HCT116 (cell line): ENCODE data around the gene NDUFB6. TPM values are rescaled to one million over a fixed set of nuclear protein-coding genes. Genes with fewer than 3 reads are reported as not detected.

ENCODE experiments used
- ATAC-seq: fragments of 200-7000 bp; cut with Tn5 transposase; 2 replicates; pipeline ENCODE4 v1.9.1; 2020; ENCODE audit warnings: mild to moderate bottlenecking, moderate library complexity
- BruUV-seq: library from RNA; stranded (reverse); fragments of 400-500 nt; replicated peaks from 2 replicates; lab custom pipeline; 2021; lab: Mats Ljungman, UMichigan
- CTCF ChIA-PET: fragments of 300-600 bp; sonication (Branson Sonifier 250); formaldehyde crosslinking; loops from one replicate; lab custom pipeline; 2021; ENCODE audit warnings: antibody characterized with exemption; lab: Charles Lee
- POLR2A ChIA-PET: fragments of 300-600, 350-600 bp; sonication (Branson Sonifier 250); formaldehyde crosslinking; loops from one replicate; lab custom pipeline; 2021; ENCODE audit warnings: antibody characterized with exemption; lab: Charles Lee
- RAD21 ChIA-PET, 2 experiments: fragments of 300-600 bp; sonication (Branson Sonifier 250); formaldehyde crosslinking; loops; one replicate each; lab custom pipeline; 2023; ENCODE audit warnings: low total read pairs in 2 of 2; ENCODE audit not compliant: uncharacterized antibody in 2 of 2, unreplicated experiment in 2 of 2, low non-redundant PET in 1 of 2; lab: Charles Lee
- DNase-seq: peaks from one replicate; pipeline ENCODE4 v3.0.0-alpha.2; 2010; ENCODE audit warnings: low read depth, low spot score
- H2AFZ ChIP-seq: fragments of 200-600 bp; shearing (Covaris generic), sonication (generic); 2 replicates; pipeline ENCODE4 v1.6.1; 2017; ENCODE audit warnings: low read depth, mixed run types, mixed read lengths, antibody characterized with exemption, low read length; ENCODE audit not compliant: poor library complexity, severe bottlenecking
- H3K27ac ChIP-seq: 2 replicates; pipeline ENCODE4 v1.5.1; 2012; ENCODE audit warnings: low read depth, low read length
- H3K27me3 ChIP-seq: fragments of 200-600 bp; sonication (generic); 2 replicates; pipeline ENCODE4 v1.6.1; 2016; ENCODE audit warnings: mixed run types, low read length, mixed read lengths; ENCODE audit not compliant: insufficient read depth
- H3K36me3 ChIP-seq, 2 experiments: fragments of 200-500 bp in 1 of 2; fragments of 200-600 bp in 1 of 2; sonication (Bioruptor generic) in 1 of 2; sonication (generic) in 1 of 2; 2 replicates each; pipeline versions ENCODE4 v1.5.1 to v1.6.1; 2014 to 2016; ENCODE audit warnings: low read length in 2 of 2, inconsistent platforms in 1 of 2, mixed read lengths in 1 of 2, mixed run types in 1 of 2; ENCODE audit not compliant: insufficient read depth in 2 of 2, control insufficient read depth in 1 of 2
- H3K4me1 ChIP-seq, 2 experiments: fragments of 200-600 bp in 1 of 2; sonication (generic) in 1 of 2; 2 replicates each; pipeline versions ENCODE4 v1.5.1 to v1.6.1; 2012 to 2017; ENCODE audit warnings: low read length in 2 of 2, inconsistent platforms in 1 of 2, mild to moderate bottlenecking in 1 of 2, mixed read lengths in 1 of 2, mixed run types in 1 of 2, moderate library complexity in 1 of 2; ENCODE audit not compliant: insufficient read depth in 2 of 2, control insufficient read depth in 1 of 2
- H3K4me2 ChIP-seq: fragments of 200-600 bp; sonication (generic); 2 replicates; pipeline ENCODE4 v1.6.1; 2017; ENCODE audit warnings: mixed run types, low read length, mixed read lengths
- H3K4me3 ChIP-seq, 2 experiments: fragments of 200-600 bp in 1 of 2; sonication (generic) in 1 of 2; replicated peaks in 1 of 2; 2 replicates each; pipeline ENCODE4 v1.5.1; 2011 to 2016; ENCODE audit warnings: low read length in 2 of 2, control low read depth in 1 of 2, low read depth in 1 of 2, mild to moderate bottlenecking in 1 of 2, mixed read lengths in 1 of 2, mixed run types in 1 of 2
- H3K79me2 ChIP-seq: fragments of 200-600 bp; sonication (generic); 2 replicates; pipeline ENCODE4 v1.6.1; 2017; ENCODE audit warnings: mild to moderate bottlenecking, mixed run types, low read length, moderate library complexity, mixed read lengths; ENCODE audit not compliant: insufficient read depth
- H3K9ac ChIP-seq: fragments of 200-600 bp; sonication (generic); 2 replicates; pipeline ENCODE4 v1.6.1; 2016; ENCODE audit warnings: low read length, mixed read lengths
- H3K9me2 ChIP-seq: fragments of 200-600 bp; sonication (generic), shearing (Covaris generic); 2 replicates; pipeline ENCODE4 v1.6.1; 2017; ENCODE audit warnings: mixed run types, mild to moderate bottlenecking, moderate library complexity; ENCODE audit not compliant: insufficient read depth
- H3K9me3 ChIP-seq, 2 experiments: fragments of 200-500 bp in 1 of 2; fragments of 200-600 bp in 1 of 2; sonication (Bioruptor generic) in 1 of 2; sonication (generic) in 1 of 2; 2 replicates each; pipeline ENCODE4 v1.6.1; 2014 to 2017; ENCODE audit warnings: low read length in 2 of 2, mixed read lengths in 2 of 2, inconsistent platforms in 1 of 2, low read depth in 1 of 2, mild to moderate bottlenecking in 1 of 2, mixed run types in 1 of 2, moderate library complexity in 1 of 2; ENCODE audit not compliant: control insufficient read depth in 1 of 2, insufficient read depth in 1 of 2
- H4K20me1 ChIP-seq: fragments of 200-600 bp; sonication (generic), shearing (Covaris generic); 2 replicates; pipeline ENCODE4 v1.6.1; 2017; ENCODE audit warnings: mixed run types, mild to moderate bottlenecking, moderate library complexity; ENCODE audit not compliant: insufficient read depth
- CEBPB ChIP-seq: IDR thresholded peaks from 2 replicates; pipeline ENCODE4 v1.6.1; 2012; ENCODE audit warnings: low read depth
- EZH2phosphoT487 ChIP-seq: fragments of 200-600 bp; IDR thresholded peaks from 2 replicates; pipeline ENCODE4 v1.6.1; 2018; ENCODE audit warnings: antibody characterized with exemption, borderline replicate concordance
- FOSL1 ChIP-seq: IDR thresholded peaks from 2 replicates; pipeline ENCODE4 v1.6.1; 2012; ENCODE audit warnings: low read depth
- MAX ChIP-seq: IDR thresholded peaks from 2 replicates; pipeline ENCODE4 v1.6.1; 2012
- RAD21 ChIP-seq: IDR thresholded peaks from 2 replicates; pipeline ENCODE4 v1.6.1; 2012; ENCODE audit warnings: low read depth, mild to moderate bottlenecking
- SIN3A ChIP-seq: IDR thresholded peaks from 2 replicates; pipeline ENCODE4 v1.6.1; 2012; ENCODE audit warnings: low read depth
- TCF7L2 ChIP-seq: IDR thresholded peaks from 2 replicates; pipeline ENCODE4 v1.7.0; 2011; ENCODE audit warnings: borderline replicate concordance, inconsistent platforms; ENCODE audit not compliant: insufficient read depth, insufficient read length; ENCODE audit errors: extremely low read depth
- YY1 ChIP-seq: IDR thresholded peaks from 2 replicates; pipeline ENCODE4 v1.6.1; 2011; ENCODE audit warnings: low read length, low read depth, moderate library complexity, mild to moderate bottlenecking; ENCODE audit not compliant: insufficient replicate concordance; ENCODE audit errors: extremely low read depth
- intact Hi-C: fragments of 100-400 bp; cut with micrococcal nuclease; formaldehyde crosslinking; loops from 2 replicates; pipeline ENCODE4 v1.10.0; 2022
- total RNA-seq: library from RNA; stranded (reverse); gene quantifications from one replicate; pipeline ENCODE4 v1.2.1, GENCODE V29; 2021; ENCODE audit not compliant: unreplicated experiment
- TF ChIP-seq, protein P1 (sequence below), 3 experiments: fragments of 200-600 bp in 1 of 3; sonication (generic) in 1 of 3; IDR thresholded peaks in 2 of 3; conservative IDR thresholded peaks in 1 of 3; 2 replicates each; pipeline ENCODE4 v1.5.1; 2012 to 2017; ENCODE audit warnings: low read depth in 2 of 3, low read length in 2 of 3, antibody characterized with exemption in 1 of 3, borderline replicate concordance in 1 of 3, control low read depth in 1 of 3, mild to moderate bottlenecking in 1 of 3, mixed read lengths in 1 of 3, mixed run types in 1 of 3, moderate library complexity in 1 of 3; ENCODE audit not compliant: insufficient read depth in 1 of 3

The NDUFB6 gene
- total RNA-seq, 1 experiment from 2014 or later: 68.9 TPM

DNA sequence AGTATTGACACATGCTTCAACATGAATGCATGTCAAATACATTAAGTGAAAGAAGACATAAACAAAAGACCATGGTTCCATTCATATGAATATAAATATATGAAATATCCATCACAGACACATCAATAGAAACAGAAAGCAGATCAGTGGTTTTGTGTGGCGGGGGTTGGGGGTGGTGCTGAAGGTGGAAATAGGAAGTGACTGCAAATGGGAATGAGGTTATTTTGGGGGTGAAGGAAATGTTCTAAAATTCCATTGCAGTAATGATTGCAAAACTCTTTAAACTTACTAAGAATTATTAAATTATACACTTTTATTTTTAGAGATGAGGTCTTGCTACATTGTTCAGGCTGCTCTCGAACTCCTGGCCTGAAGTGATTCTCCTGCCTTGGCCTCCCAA, 33.9 kb upstream of the NDUFB6 start:
- RAD21 ChIA-PET: no interaction called here
- Histone ChIP-seq H3K9ac (no peak overlapping the region), H3K4me3 (no peak overlapping the region), H3K27ac (no peak overlapping the region), H3K9me2 (no peaks in the 10 kb centered on the region), H3K27me3 (no peaks in the 10 kb centered on the region), H3K4me1 (peaks cover 5 to 12% of the 10 kb centered on the region in 2 experiments; a peak in 3 of 4 replicates), H3K36me3 (no peaks in the 10 kb centered on the region), H3K9me3 (0 out of 4 replicates have a peak, but pooled peaks cover 0 to 3% of the 10 kb centered on the region in 2 experiments)
- intact Hi-C loops: no loop called here
- POLR2A ChIA-PET: no interaction called here
- ATAC-seq: no peak
- TF ChIP-seq MAX (no peak), EZH2phosphoT487 (no peak), SIN3A (no peak), TCF7L2 (no peak), RAD21 (no peak), FOSL1 (no peak), YY1 (no peak), CEBPB (no peak)
- TF ChIP-seq, protein P1, sequence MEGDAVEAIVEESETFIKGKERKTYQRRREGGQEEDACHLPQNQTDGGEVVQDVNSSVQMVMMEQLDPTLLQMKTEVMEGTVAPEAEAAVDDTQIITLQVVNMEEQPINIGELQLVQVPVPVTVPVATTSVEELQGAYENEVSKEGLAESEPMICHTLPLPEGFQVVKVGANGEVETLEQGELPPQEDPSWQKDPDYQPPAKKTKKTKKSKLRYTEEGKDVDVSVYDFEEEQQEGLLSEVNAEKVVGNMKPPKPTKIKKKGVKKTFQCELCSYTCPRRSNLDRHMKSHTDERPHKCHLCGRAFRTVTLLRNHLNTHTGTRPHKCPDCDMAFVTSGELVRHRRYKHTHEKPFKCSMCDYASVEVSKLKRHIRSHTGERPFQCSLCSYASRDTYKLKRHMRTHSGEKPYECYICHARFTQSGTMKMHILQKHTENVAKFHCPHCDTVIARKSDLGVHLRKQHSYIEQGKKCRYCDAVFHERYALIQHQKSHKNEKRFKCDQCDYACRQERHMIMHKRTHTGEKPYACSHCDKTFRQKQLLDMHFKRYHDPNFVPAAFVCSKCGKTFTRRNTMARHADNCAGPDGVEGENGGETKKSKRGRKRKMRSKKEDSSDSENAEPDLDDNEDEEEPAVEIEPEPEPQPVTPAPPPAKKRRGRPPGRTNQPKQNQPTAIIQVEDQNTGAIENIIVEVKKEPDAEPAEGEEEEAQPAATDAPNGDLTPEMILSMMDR (IDR thresholded peaks at IDR 0.05 in 2 of 3, conservative IDR thresholded peaks at IDR 0.05 in 1 of 3; ENCODE audit: borderline replicate concordance in 1 of 3, insufficient read depth in 1 of 3, low read depth in 2 of 3, low read length in 2 of 3): no peak
- TF ChIP-seq, all 23 proteins: peak for 0
- no TSS peak for BruUV-seq
- no peaks in the 10 kb centered on the region for H4K20me1 ChIP-seq
- no peak overlapping the region for H3K4me2 ChIP-seq
- CTCF ChIA-PET: interaction anchor here (3.4 kb wide), 1 partner anchor 25 kb away, joined by 13 read pairs; no protein-coding TSS in a partner anchor
- H3K79me2 ChIP-seq: no peaks in the 10 kb centered on the region
- no peak for DNase-seq
- no peak overlapping the region for H2AFZ ChIP-seq
